AG09309 (cell line): Measurements from ENCODE around the gene COL9A1.

Source experiments
- DNase-seq: peaks from one replicate; pipeline ENCODE4 v3.0.0-alpha.2; 2010; ENCODE audit warnings: low read depth
- H3K4me3 ChIP-seq: 2 replicates; pipeline ENCODE4 v1.5.1; 2011; ENCODE audit warnings: mild to moderate bottlenecking, low read depth, low read length, moderate library complexity; ENCODE audit not compliant: control insufficient read depth
- CTCF ChIP-seq: IDR thresholded peaks from 2 replicates; pipeline ENCODE4 v1.5.1; 2011; ENCODE audit warnings: mild to moderate bottlenecking, low read depth, low read length, inconsistent platforms; ENCODE audit not compliant: insufficient read depth, control insufficient read depth; ENCODE audit errors: missing control alignments

Gene COL9A1

GRCh38 chr6:70258483-70258882 is 44.4 kb downstream of the COL9A1 start:
- no peak for TF ChIP-seq CTCF
- no peak for DNase-seq
- no peak overlapping the region for H3K4me3 ChIP-seq

GRCh38 chr6:70257768-70258273 is 45.1 kb downstream of the COL9A1 start:
- H3K4me3 ChIP-seq = no peak overlapping the region
- TF ChIP-seq CTCF = no peak
- DNase-seq = no peak

GRCh38 chr6:70254784-70255183 is 48.1 kb downstream of the COL9A1 start:
- H3K4me3 ChIP-seq = no peak overlapping the region
- TF ChIP-seq CTCF = no peak
- no peak for DNase-seq

GRCh38 chr6:70253923-70254322 is 49.0 kb downstream of the COL9A1 start:
- no peak overlapping the region for H3K4me3 ChIP-seq
- DNase-seq = no peak
- no peak for TF ChIP-seq CTCF

GRCh38 chr6:70252604-70253003 is 50.3 kb downstream of the COL9A1 start:
- no peak overlapping the region for H3K4me3 ChIP-seq
- no peak for DNase-seq
- no peak for TF ChIP-seq CTCF

GRCh38 chr6:70246118-70246517 is 56.8 kb downstream of the COL9A1 start:
- no peak for TF ChIP-seq CTCF
- H3K4me3 ChIP-seq = no peak overlapping the region
- DNase-seq = no peak

GRCh38 chr6:70241991-70242420 is 60.9 kb downstream of the COL9A1 start:
- DNase-seq = no peak
- H3K4me3 ChIP-seq = no peak overlapping the region
- TF ChIP-seq CTCF = no peak
